Activated CD8-positive, alpha-beta T cell treated with anti-CD3 and anti-CD28 coated beads for 36 hours (primary cell): ENCODE data around the gene KLHL29. TPM values are rescaled to one million over a fixed set of nuclear protein-coding genes. Genes with fewer than 3 reads are reported as not detected.

Source experiments
- ATAC-seq: fragments of 200-7000 bp; cut with Tn5 transposase; one replicate; pipeline ENCODE4 v1.10.0; 2021; ENCODE audit warnings: mild to moderate bottlenecking, moderate library complexity
- CTCF ChIA-PET: fragments of 350-600 bp; sonication (Branson Sonifier 250); formaldehyde crosslinking; loops from one replicate; lab custom pipeline; 2021; ENCODE audit warnings: antibody characterized with exemption; lab: Charles Lee
- POLR2A ChIA-PET: fragments of 350-600 bp; sonication (Branson Sonifier 250); formaldehyde crosslinking; loops from one replicate; lab custom pipeline; 2021; ENCODE audit warnings: antibody characterized with exemption; lab: Charles Lee
- DNase-seq: peaks from one replicate; pipeline ENCODE4 v3.0.0-alpha.2; 2020
- H3K27ac Mint-ChIP-seq: one replicate; pipeline ENCODE4 v1.8.0; 2021; ENCODE audit warnings: mild to moderate bottlenecking, mixed read lengths
- H3K27me3 Mint-ChIP-seq: one replicate; pipeline ENCODE4 v1.8.0; 2021; ENCODE audit warnings: mixed read lengths
- H3K36me3 Mint-ChIP-seq: one replicate; pipeline ENCODE4 v1.8.0; 2021; ENCODE audit warnings: low read depth, mixed read lengths
- H3K4me1 Mint-ChIP-seq: one replicate; pipeline ENCODE4 v1.8.0; 2021; ENCODE audit warnings: low read depth, mixed read lengths
- H3K4me3 Mint-ChIP-seq: one replicate; pipeline ENCODE4 v1.8.0; 2021; ENCODE audit warnings: mild to moderate bottlenecking, moderate library complexity, mixed read lengths
- H3K9me3 Mint-ChIP-seq: one replicate; pipeline ENCODE4 v1.8.0; 2021; ENCODE audit warnings: mixed read lengths
- intact Hi-C: fragments of 100-400 bp; cut with micrococcal nuclease; formaldehyde crosslinking; loops from one replicate; pipeline ENCODE4 v1.10.0; 2022
- total RNA-seq, 2 experiments: library from RNA; stranded (reverse); gene quantifications; one replicate each; pipeline ENCODE4 v1.2.3, GENCODE V29; 2021
- TF ChIP-seq, protein P1 (sequence below): fragments of 200-600 bp; IDR thresholded peaks from one replicate; pipeline ENCODE4 v1.8.0; 2022; ENCODE audit warnings: antibody characterized with exemption, mild to moderate bottlenecking

The KLHL29 gene
- total RNA-seq, 2 experiments from 2014 or later, result 1.0 to 1.2 TPM

DNA sequence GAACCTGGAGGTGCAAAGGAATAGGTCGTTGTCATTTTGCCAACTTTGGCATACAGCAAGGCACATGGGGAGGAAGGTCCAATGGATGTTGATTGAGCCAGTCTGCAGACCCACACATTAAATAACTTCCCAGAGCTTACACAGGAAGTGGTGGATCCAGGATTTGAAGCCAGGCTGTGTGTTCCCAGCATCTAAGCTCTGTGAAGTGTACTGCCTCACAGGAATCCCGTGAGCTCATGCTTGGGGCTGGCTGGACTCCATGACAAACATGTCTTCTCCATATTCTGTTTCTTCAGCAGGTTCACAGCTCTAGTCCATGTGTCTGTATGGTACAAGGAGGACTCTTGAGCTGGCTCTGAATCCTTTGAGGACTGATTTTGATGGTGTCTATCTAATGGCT, 63.9 kb downstream of the KLHL29 start:
- ChIA-PET CTCF (no interaction called here), POLR2A (no interaction called here)
- Mint-ChIP-seq H3K4me1 (peaks cover 21% of the 10 kb centered on the region), H3K4me3 (no peak overlapping the region), H3K9me3 (no peaks in the 10 kb centered on the region), H3K27ac (no peak overlapping the region), H3K27me3 (peaks cover 6% of the 10 kb centered on the region), H3K36me3 (no peaks in the 10 kb centered on the region)
- intact Hi-C loops, result no loop called here
- DNase-seq, result no peak
- TF ChIP-seq, protein P1, sequence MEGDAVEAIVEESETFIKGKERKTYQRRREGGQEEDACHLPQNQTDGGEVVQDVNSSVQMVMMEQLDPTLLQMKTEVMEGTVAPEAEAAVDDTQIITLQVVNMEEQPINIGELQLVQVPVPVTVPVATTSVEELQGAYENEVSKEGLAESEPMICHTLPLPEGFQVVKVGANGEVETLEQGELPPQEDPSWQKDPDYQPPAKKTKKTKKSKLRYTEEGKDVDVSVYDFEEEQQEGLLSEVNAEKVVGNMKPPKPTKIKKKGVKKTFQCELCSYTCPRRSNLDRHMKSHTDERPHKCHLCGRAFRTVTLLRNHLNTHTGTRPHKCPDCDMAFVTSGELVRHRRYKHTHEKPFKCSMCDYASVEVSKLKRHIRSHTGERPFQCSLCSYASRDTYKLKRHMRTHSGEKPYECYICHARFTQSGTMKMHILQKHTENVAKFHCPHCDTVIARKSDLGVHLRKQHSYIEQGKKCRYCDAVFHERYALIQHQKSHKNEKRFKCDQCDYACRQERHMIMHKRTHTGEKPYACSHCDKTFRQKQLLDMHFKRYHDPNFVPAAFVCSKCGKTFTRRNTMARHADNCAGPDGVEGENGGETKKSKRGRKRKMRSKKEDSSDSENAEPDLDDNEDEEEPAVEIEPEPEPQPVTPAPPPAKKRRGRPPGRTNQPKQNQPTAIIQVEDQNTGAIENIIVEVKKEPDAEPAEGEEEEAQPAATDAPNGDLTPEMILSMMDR, result no peak
- ATAC-seq, result no peak

DNA sequence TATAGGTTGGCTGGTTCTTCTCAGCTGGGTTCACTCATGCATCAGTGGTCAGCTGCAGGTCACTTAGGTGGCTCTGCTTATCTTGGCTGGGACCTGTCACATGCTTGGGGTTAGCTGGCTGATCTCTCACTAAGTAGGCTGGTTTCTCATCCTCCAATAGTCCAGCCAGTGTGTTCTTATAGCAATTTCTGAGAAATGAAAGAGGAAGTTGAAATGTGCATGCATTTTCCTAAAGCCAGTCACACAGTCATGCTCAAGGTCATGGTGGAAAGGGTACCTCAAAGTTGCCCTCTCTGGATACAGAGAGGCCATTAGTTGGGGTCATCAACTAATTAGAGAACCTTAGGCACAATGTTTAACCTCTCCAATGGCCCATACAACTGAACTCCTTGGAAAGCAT, 64.4 kb downstream of the KLHL29 start:
- Mint-ChIP-seq H3K27me3 (peaks cover 7% of the 10 kb centered on the region), H3K27ac (no peak overlapping the region), H3K9me3 (no peaks in the 10 kb centered on the region), H3K4me3 (no peak overlapping the region), H3K36me3 (no peaks in the 10 kb centered on the region), H3K4me1 (peaks cover 25% of the 10 kb centered on the region)
- no peak for ATAC-seq
- ChIA-PET CTCF (interaction anchor here (0.7 kb wide), 1 partner anchor 10 kb away, joined by 3 read pairs; no protein-coding TSS in a partner anchor), POLR2A (no interaction called here)
- DNase-seq, result no peak
- TF ChIP-seq, protein P1, result no peak
- intact Hi-C loops, result no loop called here

DNA sequence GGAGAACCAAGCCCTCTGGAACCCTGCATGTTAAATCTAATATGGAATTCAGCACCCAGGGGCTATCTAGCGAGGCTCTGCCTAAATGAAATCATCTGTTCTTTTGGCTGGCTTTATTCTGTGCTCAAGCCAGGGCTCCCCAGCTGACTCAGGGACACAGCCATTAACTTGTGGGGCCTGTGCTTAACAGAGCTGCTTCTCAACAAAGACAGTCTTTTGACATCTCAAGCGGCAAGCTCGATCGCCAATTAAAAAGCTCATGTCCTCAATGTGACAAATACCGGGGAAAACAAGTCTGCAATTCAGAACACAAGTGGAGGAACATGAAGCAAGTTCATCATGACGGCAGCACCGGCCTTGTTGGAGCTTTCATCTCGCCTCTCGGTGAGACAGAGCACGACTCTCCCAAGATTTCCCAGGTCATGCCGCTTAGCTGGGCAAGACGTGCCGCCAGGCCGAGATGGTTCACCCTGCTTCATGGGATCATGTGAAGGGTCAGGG, 64.9 kb downstream of the KLHL29 start:
- Mint-ChIP-seq H3K36me3 (no peaks in the 10 kb centered on the region), H3K4me3 (no peak overlapping the region), H3K27ac (no peak overlapping the region), H3K9me3 (no peaks in the 10 kb centered on the region), H3K4me1 (peaks cover 30% of the 10 kb centered on the region), H3K27me3 (peaks cover 12% of the 10 kb centered on the region)
- DNase-seq (no peak), ATAC-seq (no peak)
- TF ChIP-seq, protein P1, result no peak
- POLR2A ChIA-PET, result no interaction called here
- intact Hi-C loops, result no loop called here
- CTCF ChIA-PET, result interaction anchor here (0.7 kb wide), 1 partner anchor 9 kb away, joined by 3 read pairs; no protein-coding TSS in a partner anchor

DNA sequence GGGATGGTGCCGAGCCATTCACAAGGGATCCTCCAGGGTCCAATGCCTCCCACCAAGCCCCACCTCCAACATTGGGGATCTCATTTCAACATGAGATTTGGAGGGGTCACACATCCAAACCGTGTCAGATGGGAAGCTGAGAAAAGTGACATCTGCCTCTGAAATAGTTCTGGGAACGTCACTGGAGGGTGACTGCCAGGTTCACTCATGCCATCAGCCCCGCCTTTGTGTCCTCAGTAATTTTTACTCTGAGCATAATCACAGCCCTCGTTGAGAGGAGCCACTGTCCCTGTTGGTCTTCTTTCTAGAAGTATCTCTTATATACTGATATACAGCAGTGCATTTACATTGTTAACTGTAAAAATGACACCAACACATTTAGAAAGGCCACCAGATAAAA, 67.4 kb downstream of the KLHL29 start:
- POLR2A ChIA-PET, result no interaction called here
- peaks cover 25% of the 10 kb centered on the region for H3K27me3 Mint-ChIP-seq
- DNase-seq, result no peak
- H3K36me3 Mint-ChIP-seq, result no peaks in the 10 kb centered on the region
- H3K9me3 Mint-ChIP-seq, result no peaks in the 10 kb centered on the region
- intact Hi-C loops, result no loop called here
- CTCF ChIA-PET, result no interaction called here
- no peak overlapping the region for H3K27ac Mint-ChIP-seq
- peaks cover 34% of the 10 kb centered on the region for H3K4me1 Mint-ChIP-seq
- no peak overlapping the region for H3K4me3 Mint-ChIP-seq
- TF ChIP-seq, protein P1, result no peak
- ATAC-seq, result peak; percentile 9

DNA sequence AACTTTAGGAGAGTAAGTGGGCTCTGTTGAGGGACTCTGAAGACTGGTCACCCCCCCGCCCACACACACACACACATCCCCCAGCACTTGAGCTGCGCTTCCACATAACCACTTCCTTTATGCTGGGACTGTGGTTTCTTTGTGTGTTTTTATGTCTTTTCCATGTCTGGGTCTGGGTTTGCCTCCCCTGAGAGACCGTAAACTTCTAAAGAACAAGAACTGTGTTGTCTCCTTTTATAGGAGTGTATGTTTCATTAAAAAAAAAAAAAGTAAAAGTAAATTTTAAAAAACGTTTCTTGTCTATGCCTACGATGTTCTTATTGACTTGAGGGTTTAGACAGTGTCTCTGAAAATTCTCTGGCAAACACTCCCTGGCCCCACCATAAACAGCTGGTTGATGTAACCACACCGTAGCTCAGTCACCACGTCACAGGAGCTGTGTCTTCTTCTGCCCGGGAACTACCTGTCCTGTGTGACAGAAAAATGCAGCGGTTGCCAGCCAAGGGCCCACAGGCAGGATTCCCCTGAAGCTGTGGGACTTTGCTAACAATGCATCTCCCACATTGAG, 68.0 kb downstream of the KLHL29 start:
- ChIA-PET POLR2A (no interaction called here), CTCF (no interaction called here)
- no peak overlapping the region for H3K27ac Mint-ChIP-seq
- TF ChIP-seq, protein P1, result no peak
- intact Hi-C loops, result no loop called here
- ATAC-seq, result peak; percentile 82
- peaks cover 34% of the 10 kb centered on the region for H3K4me1 Mint-ChIP-seq
- peaks cover 25% of the 10 kb centered on the region for H3K27me3 Mint-ChIP-seq
- no peak overlapping the region for H3K4me3 Mint-ChIP-seq
- peak; percentile 63 for DNase-seq
- no peaks in the 10 kb centered on the region for H3K36me3 Mint-ChIP-seq
- H3K9me3 Mint-ChIP-seq, result no peaks in the 10 kb centered on the region
